ENCODE data around the gene RBM15.

The RBM15 gene

DNA sequence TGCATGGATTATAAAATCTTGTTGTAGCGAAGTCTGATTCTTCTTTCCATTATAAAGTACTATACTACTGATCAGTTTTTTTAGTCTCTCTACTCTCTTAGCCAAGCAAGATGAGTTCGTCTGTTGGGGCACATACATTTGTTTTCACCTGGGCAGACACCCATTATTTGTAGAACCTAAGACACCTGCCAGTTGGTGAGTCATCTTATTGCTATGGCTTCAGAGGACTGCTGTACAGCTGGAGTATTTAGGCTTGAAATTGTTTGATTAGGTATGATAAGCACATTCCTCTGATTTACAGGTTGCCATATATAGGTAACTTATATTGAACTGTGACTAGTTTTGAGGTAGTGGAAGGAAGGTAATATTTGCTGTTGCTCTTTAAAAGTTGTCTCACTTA, 17.2 kb downstream of the RBM15 start:
- DNase-seq (ENCODE audit: extremely low read depth, insufficient read length): no peak
- Histone ChIP-seq H3K27me3 (replicated peaks; ENCODE audit: control insufficient read depth, insufficient read depth, low read length) (no peaks in the 10 kb centered on the region), H3K4me3 (replicated peaks; ENCODE audit: low read depth, low read length) (no peak overlapping the region), H3K36me3 (ENCODE audit: control insufficient read depth, insufficient read depth, low read length) (peaks cover 3% of the 10 kb centered on the region)
- TF ChIP-seq, protein P1, sequence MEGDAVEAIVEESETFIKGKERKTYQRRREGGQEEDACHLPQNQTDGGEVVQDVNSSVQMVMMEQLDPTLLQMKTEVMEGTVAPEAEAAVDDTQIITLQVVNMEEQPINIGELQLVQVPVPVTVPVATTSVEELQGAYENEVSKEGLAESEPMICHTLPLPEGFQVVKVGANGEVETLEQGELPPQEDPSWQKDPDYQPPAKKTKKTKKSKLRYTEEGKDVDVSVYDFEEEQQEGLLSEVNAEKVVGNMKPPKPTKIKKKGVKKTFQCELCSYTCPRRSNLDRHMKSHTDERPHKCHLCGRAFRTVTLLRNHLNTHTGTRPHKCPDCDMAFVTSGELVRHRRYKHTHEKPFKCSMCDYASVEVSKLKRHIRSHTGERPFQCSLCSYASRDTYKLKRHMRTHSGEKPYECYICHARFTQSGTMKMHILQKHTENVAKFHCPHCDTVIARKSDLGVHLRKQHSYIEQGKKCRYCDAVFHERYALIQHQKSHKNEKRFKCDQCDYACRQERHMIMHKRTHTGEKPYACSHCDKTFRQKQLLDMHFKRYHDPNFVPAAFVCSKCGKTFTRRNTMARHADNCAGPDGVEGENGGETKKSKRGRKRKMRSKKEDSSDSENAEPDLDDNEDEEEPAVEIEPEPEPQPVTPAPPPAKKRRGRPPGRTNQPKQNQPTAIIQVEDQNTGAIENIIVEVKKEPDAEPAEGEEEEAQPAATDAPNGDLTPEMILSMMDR (IDR thresholded peaks at IDR 0.05; ENCODE audit: insufficient read depth, low read length, poor library complexity, severe bottlenecking): no peak

DNA sequence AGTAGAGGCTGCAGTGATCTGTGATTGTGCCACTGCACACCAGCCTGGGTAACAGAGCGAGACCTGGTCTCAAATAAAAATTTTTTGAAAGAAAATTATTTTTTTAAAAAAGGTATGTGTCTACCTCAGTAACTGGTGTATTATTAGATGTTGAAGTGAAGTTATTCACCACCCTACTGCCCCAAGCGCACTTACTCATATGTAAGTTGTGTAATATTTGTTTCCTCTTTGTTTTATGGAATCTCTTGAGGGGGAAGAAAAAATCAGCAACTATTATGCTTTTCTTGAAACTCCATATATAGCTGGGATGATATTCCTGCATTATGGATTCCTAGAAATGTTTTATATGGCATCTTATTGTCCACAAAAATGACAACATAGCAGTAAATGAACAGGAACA, 21.3 kb downstream of the RBM15 start:
- Histone ChIP-seq H3K36me3 (ENCODE audit: control insufficient read depth, insufficient read depth, low read length) (peaks cover 3% of the 10 kb centered on the region), H3K27me3 (replicated peaks; ENCODE audit: control insufficient read depth, insufficient read depth, low read length) (no peaks in the 10 kb centered on the region), H3K4me3 (replicated peaks; ENCODE audit: low read depth, low read length) (no peak overlapping the region)
- DNase-seq (ENCODE audit: extremely low read depth, insufficient read length): no peak
- TF ChIP-seq, protein P1 (IDR thresholded peaks at IDR 0.05; ENCODE audit: insufficient read depth, low read length, poor library complexity, severe bottlenecking): no peak

DNA sequence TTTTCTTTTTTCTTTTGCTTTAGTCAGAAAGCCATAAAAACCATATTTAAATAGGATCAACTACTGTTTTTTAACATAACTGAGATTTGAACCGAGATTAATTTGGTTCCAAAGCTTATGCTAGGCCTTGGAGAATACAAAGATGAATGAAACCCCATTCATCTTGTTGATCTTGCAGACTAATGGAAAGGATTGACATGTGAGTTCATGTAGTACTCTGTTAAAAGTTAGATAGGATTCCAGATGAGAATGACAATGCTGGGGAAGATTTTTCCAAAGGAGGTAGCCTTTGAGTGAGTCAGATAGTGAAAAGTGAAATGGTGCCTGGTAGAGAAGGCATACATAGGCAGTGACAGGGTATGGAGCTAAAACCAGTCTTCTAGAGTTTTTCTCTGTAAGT, 22.7 kb downstream of the RBM15 start:
- DNase-seq (ENCODE audit: extremely low read depth, insufficient read length): no peak
- H3K36me3 ChIP-seq (ENCODE audit: control insufficient read depth, insufficient read depth, low read length): peaks cover 3% of the 10 kb centered on the region
- TF ChIP-seq, protein P1 (IDR thresholded peaks at IDR 0.05; ENCODE audit: insufficient read depth, low read length, poor library complexity, severe bottlenecking): no peak

DNA sequence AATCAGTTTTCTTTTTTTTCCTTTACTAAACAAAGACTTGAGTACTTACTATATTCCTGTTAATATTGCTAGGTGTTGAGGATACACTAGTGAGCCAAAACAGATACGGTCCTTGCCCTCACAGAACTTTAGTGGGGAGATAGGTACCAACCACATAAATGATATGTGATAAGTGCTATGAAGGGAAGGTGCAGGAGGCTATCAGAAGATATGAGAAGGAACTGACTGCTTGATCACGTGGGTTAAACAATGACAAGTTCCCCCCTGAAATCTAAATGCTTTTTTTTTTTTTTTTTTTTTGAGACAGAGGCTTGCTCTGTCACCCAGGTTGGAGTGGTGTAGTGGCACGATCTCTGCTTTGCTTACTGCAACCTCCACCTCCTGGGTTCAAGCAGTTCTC, 25.0 kb downstream of the RBM15 start:
- DNase-seq (ENCODE audit: extremely low read depth, insufficient read length): no peak
- TF ChIP-seq, protein P1 (IDR thresholded peaks at IDR 0.05; ENCODE audit: insufficient read depth, low read length, poor library complexity, severe bottlenecking): no peak
- peaks cover 3% of the 10 kb centered on the region; the same call in 1 of the 2 replicates for H3K36me3 ChIP-seq (ENCODE audit: control insufficient read depth, insufficient read depth, low read length)

More for the DNA sequence above, 22.7 kb downstream of the RBM15 start:
- no peaks in the 10 kb centered on the region for H3K27me3 ChIP-seq (replicated peaks; ENCODE audit: control insufficient read depth, insufficient read depth, low read length)
- H3K4me3 ChIP-seq (replicated peaks; ENCODE audit: low read depth, low read length): no peak overlapping the region

DNA sequence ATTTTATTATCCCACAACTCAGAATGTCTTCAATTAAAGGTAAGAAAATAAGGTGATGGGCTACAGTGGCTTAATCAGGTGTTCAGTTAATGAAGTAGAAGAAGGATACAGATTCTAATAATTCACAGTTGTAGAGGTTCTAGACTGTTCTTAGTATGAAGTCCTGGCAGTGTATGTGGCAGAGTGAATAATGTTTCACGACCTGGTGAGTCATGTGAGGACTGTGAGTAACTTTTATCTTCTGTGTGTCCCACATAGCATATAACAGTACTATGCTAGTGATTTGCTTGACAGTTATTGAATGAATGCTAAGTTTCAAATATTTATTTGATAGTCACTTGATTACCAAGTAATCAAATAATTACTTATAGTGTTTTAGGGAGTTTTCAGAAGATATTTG, 31.6 kb downstream of the RBM15 start:
- DNase-seq (ENCODE audit: extremely low read depth, insufficient read length): no peak
- no peak overlapping the region for H3K4me3 ChIP-seq (replicated peaks; ENCODE audit: low read depth, low read length)
- H3K36me3 ChIP-seq (ENCODE audit: control insufficient read depth, insufficient read depth, low read length): peaks cover 10% of the 10 kb centered on the region
- TF ChIP-seq, protein P1 (IDR thresholded peaks at IDR 0.05; ENCODE audit: insufficient read depth, low read length, poor library complexity, severe bottlenecking): no peak
- no peaks in the 10 kb centered on the region for H3K27me3 ChIP-seq (replicated peaks; ENCODE audit: control insufficient read depth, insufficient read depth, low read length)

More for the DNA sequence above, 25.0 kb downstream of the RBM15 start:
- H3K27me3 ChIP-seq (replicated peaks; ENCODE audit: control insufficient read depth, insufficient read depth, low read length): no peaks in the 10 kb centered on the region
- no peak overlapping the region for H3K4me3 ChIP-seq (replicated peaks; ENCODE audit: low read depth, low read length)

DNA sequence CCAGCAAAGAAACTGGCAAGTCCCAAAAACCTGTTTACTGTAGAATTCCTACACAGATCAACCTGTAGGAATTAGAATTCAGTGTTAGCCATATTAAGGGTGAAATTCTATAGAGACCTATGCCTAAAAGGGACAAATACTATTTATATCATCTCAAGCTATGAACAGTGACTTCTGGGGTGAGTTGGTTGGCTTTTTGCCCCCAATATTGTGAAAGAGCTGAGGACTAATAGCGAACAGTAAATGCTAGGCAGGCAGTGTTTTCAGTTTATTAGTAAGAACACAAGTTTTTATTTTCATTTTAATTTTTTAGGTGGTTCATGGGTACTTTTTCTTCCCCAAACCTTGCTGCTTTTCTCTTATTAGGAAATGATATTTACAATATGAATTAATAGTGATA, 36.3 kb downstream of the RBM15 start:
- DNase-seq (ENCODE audit: extremely low read depth, insufficient read length): no peak
- Histone ChIP-seq H3K27me3 (replicated peaks; ENCODE audit: control insufficient read depth, insufficient read depth, low read length) (no peaks in the 10 kb centered on the region), H3K4me3 (replicated peaks; ENCODE audit: low read depth, low read length) (no peak overlapping the region), H3K36me3 (ENCODE audit: control insufficient read depth, insufficient read depth, low read length) (peaks cover 11% of the 10 kb centered on the region)
- TF ChIP-seq, protein P1 (IDR thresholded peaks at IDR 0.05; ENCODE audit: insufficient read depth, low read length, poor library complexity, severe bottlenecking): no peak
